Measurements from ENCODE around the gene SOX8.
"Not testable (repeated sequence)": the region's sequence is repeated elsewhere in the genome, so short reads cannot be mapped to it uniquely, and the experiment has no call there.

Gene SOX8

GRCh38 chr16:981695-982144 is at the start of gene SOX8:
TSS of gene SOX8 (plus strand) at chr16:981770. CDS start at chr16:981923, 153 bp downstream.
- no peak for DNase-seq

- no peak for DNase-seq
Observed at GRCh38 chr16:932831-933330, 48.7 kb upstream of the SOX8 start.

GRCh38 chr16:933581-933980 is 48.0 kb upstream of the SOX8 start:
- no peak for DNase-seq

GRCh38 chr16:934178-934577 is 47.4 kb upstream of the SOX8 start:
- DNase-seq = no peak

DNA sequence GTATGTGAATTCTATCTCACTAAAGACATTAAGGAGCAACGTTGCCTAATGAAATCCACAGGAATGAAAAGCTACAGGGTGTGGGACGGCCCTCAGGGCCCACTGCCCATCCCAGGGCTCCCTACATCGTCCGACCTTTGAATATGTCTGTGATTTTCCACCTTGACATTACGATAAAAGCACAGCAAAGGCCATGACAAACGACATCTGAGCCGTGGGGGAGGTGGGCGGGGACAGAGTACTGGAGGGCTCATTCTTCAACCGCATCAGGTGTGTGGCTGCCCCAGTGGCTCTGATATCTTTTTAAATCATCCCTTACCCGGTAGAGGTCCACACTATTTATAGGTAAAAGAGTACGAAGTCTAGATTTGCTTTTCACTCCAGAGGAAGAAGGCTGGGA is 45.9 kb upstream of the SOX8 start:
- no peak for DNase-seq

DNA sequence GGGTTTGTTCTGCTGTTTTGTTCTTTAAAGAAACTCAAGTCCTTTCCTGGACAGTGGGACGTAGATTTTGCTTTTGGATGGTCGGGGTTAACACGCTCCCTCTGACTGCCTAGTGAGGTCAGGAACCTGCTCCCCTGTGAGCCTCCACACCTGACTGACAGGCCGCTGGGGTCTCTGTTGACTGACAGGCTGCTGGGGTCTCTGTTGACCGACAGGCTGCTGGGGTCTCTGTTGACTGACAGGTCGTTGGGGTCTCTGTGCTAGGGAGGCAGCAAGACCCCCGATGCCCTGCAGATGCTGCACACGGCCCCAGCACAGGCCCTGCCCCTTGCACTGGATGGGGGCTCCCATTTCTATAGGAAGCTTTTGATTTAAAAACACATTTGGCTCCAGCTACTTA is 44.3 kb upstream of the SOX8 start:
- no peak for DNase-seq

GRCh38 chr16:937723-938122 is 43.8 kb upstream of the SOX8 start:
- no peak for DNase-seq

DNA sequence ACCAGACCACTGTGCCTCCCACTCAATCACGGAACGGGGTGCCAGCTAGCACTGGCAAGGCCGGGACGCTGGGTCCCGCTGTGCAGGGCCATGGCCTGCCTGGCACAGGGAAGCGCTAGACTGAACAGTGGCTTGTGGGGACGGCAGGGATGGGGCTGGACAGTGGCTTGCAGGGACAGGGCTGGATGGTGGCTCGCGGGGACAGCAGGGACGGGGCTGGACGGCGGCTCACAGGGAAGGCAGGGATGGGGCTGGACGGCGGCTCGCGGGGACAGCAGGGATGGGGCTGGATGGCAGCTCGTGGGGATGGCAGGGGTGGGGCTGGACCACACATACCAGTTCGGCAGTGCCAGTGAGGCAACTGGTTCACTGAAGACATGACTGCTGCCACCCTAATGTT is 43.4 kb upstream of the SOX8 start:
- no peak for DNase-seq

GRCh38 chr16:938752-939151 is 42.8 kb upstream of the SOX8 start:
- no peak for DNase-seq

GRCh38 chr16:939311-939710 is 42.3 kb upstream of the SOX8 start:
- no peak for DNase-seq

DNA sequence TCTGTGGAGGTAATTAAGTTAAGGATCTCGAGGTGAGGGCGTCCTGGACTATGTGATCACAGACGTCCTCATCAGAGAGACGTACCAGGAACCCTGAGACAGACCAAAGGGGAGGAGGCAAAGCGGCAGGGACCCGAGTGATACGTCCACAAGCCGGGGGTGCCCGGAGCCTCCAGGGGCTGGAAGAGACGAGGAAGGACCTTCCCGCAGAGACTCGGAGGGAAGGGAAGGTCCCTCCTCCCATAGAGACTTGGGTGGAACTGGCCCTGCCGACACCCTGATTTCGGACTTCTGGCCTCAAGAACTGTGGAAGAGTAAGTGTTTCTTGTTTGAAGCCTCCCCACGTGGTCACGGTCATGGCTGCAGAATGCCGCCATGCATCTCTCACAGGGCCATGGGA is 41.6 kb upstream of the SOX8 start:
- DNase-seq = no peak

DNA sequence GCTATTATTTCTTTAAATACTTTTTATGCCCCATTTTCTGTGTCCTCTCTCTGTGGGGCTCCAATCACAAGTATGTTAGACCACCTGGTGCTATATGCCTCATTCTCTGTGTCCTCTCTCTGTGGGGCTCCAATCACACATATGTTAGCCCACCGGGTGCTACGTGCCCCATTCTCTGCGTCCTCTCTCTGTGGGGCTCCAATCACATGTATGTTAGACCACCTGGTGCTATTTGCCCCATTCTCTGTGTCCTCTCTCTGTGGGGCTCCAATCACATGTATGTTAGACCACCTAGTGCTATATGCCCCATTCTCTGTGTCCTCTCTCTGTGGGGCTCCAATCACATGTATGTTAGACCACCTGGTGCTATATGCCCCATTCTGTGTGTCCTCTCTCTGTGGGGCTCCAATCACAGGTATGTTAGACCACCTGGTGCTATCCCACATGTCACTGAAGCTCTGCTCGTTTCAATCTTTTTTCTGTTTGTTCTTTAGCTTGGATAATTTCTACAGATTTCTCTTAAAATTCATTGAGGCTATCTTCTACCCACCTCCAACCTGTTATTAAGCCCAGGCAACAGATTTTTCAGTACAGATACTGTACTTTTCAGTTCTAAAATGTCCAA is 39.0 kb upstream of the SOX8 start:
- no peak for DNase-seq

- DNase-seq = no peak
Observed at GRCh38 chr16:943971-944370, 37.6 kb upstream of the SOX8 start.

- no peak for DNase-seq
Observed at GRCh38 chr16:945271-946047, 36.1 kb upstream of the SOX8 start.

GRCh38 chr16:946048-946395 is 35.5 kb upstream of the SOX8 start:
- no peak for DNase-seq

DNA sequence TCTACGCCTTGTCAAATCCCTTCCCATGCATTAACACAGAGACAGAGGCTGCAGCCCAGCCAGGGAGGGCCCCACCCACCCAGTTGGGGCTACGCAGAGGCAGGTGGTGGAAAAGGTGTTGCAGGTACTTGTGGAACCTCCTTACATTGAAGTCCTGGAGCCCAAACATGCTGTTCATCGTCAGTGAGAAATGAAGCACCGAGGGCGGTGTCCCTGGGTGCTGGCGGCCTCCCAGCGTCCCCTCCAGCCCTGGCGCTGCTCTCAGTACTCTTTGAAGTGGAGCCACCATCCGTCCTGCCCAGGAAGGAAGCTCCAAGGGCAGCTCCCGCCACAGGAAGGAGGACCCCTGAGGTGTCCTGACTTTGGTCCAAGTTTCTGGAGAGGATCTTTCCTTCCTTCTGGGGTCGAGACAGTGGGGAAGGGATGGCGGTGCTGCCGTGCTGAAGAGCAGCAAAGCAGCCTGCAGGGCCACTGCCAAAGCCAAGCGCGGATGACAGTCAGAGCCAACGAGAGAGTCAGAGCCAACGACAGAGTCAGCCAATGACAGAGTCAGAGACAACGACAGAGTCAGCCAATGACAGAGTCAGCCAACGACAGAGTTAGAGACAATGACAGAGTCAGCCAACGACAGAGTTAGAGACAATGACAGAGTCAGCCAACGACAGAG is 34.2 kb upstream of the SOX8 start:
- no peak for DNase-seq

- not testable (repeated sequence) for DNase-seq
Observed at GRCh38 chr16:947922-948303, 33.7 kb upstream of the SOX8 start.

- DNase-seq = not testable (repeated sequence)
Observed at GRCh38 chr16:948767-949166, 32.8 kb upstream of the SOX8 start.

GRCh38 chr16:950733-951573 is 30.6 kb upstream of the SOX8 start:
- not testable (repeated sequence) for DNase-seq

GRCh38 chr16:951660-952301 is 29.8 kb upstream of the SOX8 start:
- DNase-seq = peak; percentile 27

DNA sequence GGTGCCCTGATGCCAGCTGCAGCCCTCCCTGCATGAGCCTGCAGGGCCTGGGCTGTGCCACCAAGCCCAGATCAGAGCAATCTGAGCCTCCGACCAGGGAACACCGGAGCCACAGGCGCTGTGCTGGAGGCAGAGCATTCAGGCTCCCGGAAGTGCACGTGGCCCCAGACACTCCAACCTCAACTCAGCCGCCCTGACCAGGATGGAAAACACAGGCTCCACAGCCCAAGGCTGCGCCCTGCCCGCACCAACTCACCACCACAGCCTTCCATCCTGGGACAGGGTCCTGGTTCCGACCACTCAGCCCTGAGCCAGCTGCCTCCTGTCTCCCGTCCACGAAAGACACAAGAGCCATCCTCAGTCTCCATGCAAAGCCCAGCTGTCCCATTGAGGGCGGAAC is 29.2 kb upstream of the SOX8 start:
- DNase-seq = no peak

- DNase-seq = not testable (repeated sequence)
Observed at GRCh38 chr16:953818-954217, 27.8 kb upstream of the SOX8 start.

GRCh38 chr16:955766-956165 is 25.8 kb upstream of the SOX8 start:
- not testable (repeated sequence) for DNase-seq

Data from EL (cell line).